GM12878 (cell line): ENCODE measurements around the gene UGGT2. TPM values are rescaled to one million over a fixed set of nuclear protein-coding genes. Genes with fewer than 3 reads are reported as not detected.

ENCODE experiments used
- ATAC-seq: fragments of 200-7000 bp; cut with Tn5 transposase; 3 replicates; pipeline ENCODE4 v1.9.1; 2020; ENCODE audit warnings: mild to moderate bottlenecking, moderate library complexity
- BruUV-seq: library from RNA; stranded (reverse); fragments of 400-500 nt; replicated peaks from 2 replicates; lab custom pipeline; 2021; lab: Mats Ljungman, UMichigan
- CTCF ChIA-PET: fragments of 300-600 bp; sonication (Branson Sonifier 250); formaldehyde crosslinking; extraction: SDS; loops from one replicate; lab custom pipeline; 2021; ENCODE audit warnings: inconsistent platforms; lab: Yijun Ruan, JAX
- POLR2A ChIA-PET: fragments of 350-600 bp; formaldehyde crosslinking; extraction: SDS; loops from one replicate; lab custom pipeline; 2021; ENCODE audit warnings: inconsistent platforms; lab: Charles Lee
- RAD21 ChIA-PET: fragments of 300-600 bp; sonication (Branson Sonifier 250); formaldehyde crosslinking; loops from one replicate; lab custom pipeline; 2023; ENCODE audit warnings: antibody characterized with exemption; ENCODE audit not compliant: unreplicated experiment; lab: Charles Lee
- SMC1A ChIA-PET: fragments of 300-600 bp; sonication (Branson Sonifier 250); formaldehyde crosslinking; loops from one replicate; lab custom pipeline; 2023; ENCODE audit not compliant: unreplicated experiment, uncharacterized antibody; lab: Charles Lee
- DNase-seq: peaks from one replicate; pipeline ENCODE4 v3.0.0-alpha.2; 2011; ENCODE audit warnings: low read depth, low spot score
- FAIRE-seq: peaks from 3 replicates; lab custom pipeline; 2011; peaks lifted over from hg19 to GRCh38; lab: Jason Lieb, UNC
- H2AFZ ChIP-seq: 2 replicates; pipeline ENCODE4 v1.6.0; 2011; ENCODE audit warnings: low read depth, low read length, control low read depth; ENCODE audit not compliant: control insufficient read depth
- H3K27ac ChIP-seq: 2 replicates; pipeline ENCODE4 v1.5.1; 2011; ENCODE audit warnings: control low read depth; ENCODE audit not compliant: control insufficient read depth, insufficient read depth
- H3K27me3 ChIP-seq, 2 experiments: replicated peaks in 1 of 2; 2 replicates each; pipeline versions ENCODE4 v1.6.0 to v1.6.1; 2011; ENCODE audit warnings: low read length in 1 of 2; ENCODE audit not compliant: control insufficient read depth in 2 of 2, insufficient read depth in 2 of 2
- H3K36me3 ChIP-seq, 2 experiments: 2 replicates each; pipeline ENCODE4 v1.5.1; 2011; ENCODE audit warnings: low read length in 1 of 2; ENCODE audit not compliant: control insufficient read depth in 2 of 2, insufficient read depth in 2 of 2
- H3K4me1 ChIP-seq: 2 replicates; pipeline ENCODE4 v1.6.1; 2011; ENCODE audit warnings: mild to moderate bottlenecking, low read length, moderate library complexity, mixed read lengths; ENCODE audit not compliant: control insufficient read depth, insufficient read depth
- H3K4me2 ChIP-seq: 2 replicates; pipeline ENCODE4 v1.6.0; 2011; ENCODE audit warnings: control low read depth; ENCODE audit not compliant: control insufficient read depth, insufficient read depth
- H3K4me3 ChIP-seq: fragments of 200-600 bp; sonication (generic); 2 replicates; pipeline ENCODE4 v1.5.1; 2016
- H3K79me2 ChIP-seq: 2 replicates; pipeline ENCODE4 v1.6.0; 2011; ENCODE audit warnings: low read length; ENCODE audit not compliant: control insufficient read depth, insufficient read depth
- H3K9ac ChIP-seq: 2 replicates; pipeline ENCODE4 v1.8.0; 2011; ENCODE audit warnings: low read length, control low read depth, mixed read lengths; ENCODE audit not compliant: control insufficient read depth, insufficient read depth
- H3K9me3 ChIP-seq: replicated peaks from 3 replicates; pipeline ENCODE4 v1.5.1; 2011; ENCODE audit warnings: mild to moderate bottlenecking, low read length; ENCODE audit not compliant: control insufficient read depth, insufficient read depth
- H4K20me1 ChIP-seq: 2 replicates; pipeline ENCODE4 v1.6.0; 2011; ENCODE audit not compliant: control insufficient read depth, insufficient read depth
- CBX3 ChIP-seq: fragments of 200-600 bp; sonication (generic); IDR thresholded peaks from 2 replicates; pipeline ENCODE4 v1.6.1; 2016; ENCODE audit warnings: low read depth, borderline replicate concordance
- CBX5 ChIP-seq: sonication (generic); IDR thresholded peaks from 2 replicates; pipeline ENCODE4 v1.6.1; 2016; ENCODE audit warnings: low read depth, moderate library complexity, mild to moderate bottlenecking, inconsistent platforms
- E2F8 ChIP-seq: fragments of 450-650 bp; IDR thresholded peaks from 2 replicates; pipeline ENCODE4 v1.6.1; 2018; ENCODE audit warnings: mild to moderate bottlenecking, low read depth, moderate library complexity; ENCODE audit not compliant: partially characterized antibody
- IRF4 ChIP-seq: IDR thresholded peaks from 2 replicates; pipeline ENCODE4 v1.6.1; 2011; ENCODE audit warnings: low read depth, low read length
- NBN ChIP-seq: fragments of 450-650 bp; IDR thresholded peaks from 2 replicates; pipeline ENCODE4 v1.6.1; 2016
- POLR2AphosphoS2 ChIP-seq: IDR thresholded peaks from 2 replicates; pipeline ENCODE4 v1.6.1; 2011; ENCODE audit warnings: low read depth, mild to moderate bottlenecking, low read length, improper control_type of control experiment, moderate library complexity
- RAD51 ChIP-seq: fragments of 450-650 bp; IDR thresholded peaks from 2 replicates; pipeline ENCODE4 v1.6.1; 2016; ENCODE audit warnings: moderate library complexity, mild to moderate bottlenecking, inconsistent platforms
- ZNF592 ChIP-seq: fragments of 450-650 bp; IDR thresholded peaks from 2 replicates; pipeline ENCODE4 v1.6.1; 2017; ENCODE audit warnings: mild to moderate bottlenecking, moderate library complexity
- WGBS: methylation state at CpG from one replicate; pipeline ENCODE4 v1.1.6; 2016; ENCODE audit warnings: low lambda C conversion rate; ENCODE audit not compliant: insufficient replicate concordance, insufficient coverage; ENCODE audit errors: missing lambda C conversion rate; 5-methylcytosine and 5-hydroxymethylcytosine counted together
- in situ Hi-C: fragments of 300-500 bp; cut with MboI; formaldehyde crosslinking; loops from 9 replicates; pipeline ENCODE4 v1.14.3; 2018; ENCODE audit warnings: mixed read lengths
- intact Hi-C: fragments of 100-400 bp; cut with micrococcal nuclease; formaldehyde crosslinking; loops from one replicate; pipeline ENCODE4 v1.14.2; 2022; ENCODE audit not compliant: unreplicated experiment
- polyA plus RNA-seq, 11 experiments: library from polyadenylated mRNA; depleted of rRNA in 4 of 11; unstranded in 6 of 11; stranded (reverse) in 5 of 11; fragments of >200 nt; fragmentation: Nextera tagmentation in 4 of 11; fragmentation: Illumina TruSeq in 1 of 11; extraction: Ambion mirVana in 4 of 11; extraction: Trizol in 1 of 11; gene quantifications; 1 replicate in 1 of 11; 2 replicates in 10 of 11; pipeline versions ENCODE4 v1.2.1 to v1.2.3, GENCODE V29; 2011 to 2016; ENCODE audit warnings: inconsistent platforms in 2 of 11, missing spikeins in 2 of 11, low read depth in 1 of 11
- total RNA-seq, 4 experiments: library from RNA; depleted of rRNA in 3 of 4; stranded (reverse); fragments of >200 nt in 3 of 4; fragmentation: Illumina TruSeq in 1 of 4; extraction: Trizol in 1 of 4; gene quantifications; 2 replicates each; pipeline versions ENCODE4 v1.2.1 to v1.2.3, GENCODE V29; 2013 to 2021

Gene UGGT2
- total and polyA plus RNA-seq, 10 of the 15 experiments (the other 5 are each of a cell fraction or from before 2014, with no cell fraction given): 4.9 to 29.0 (median 17.3) TPM

GRCh38 chr13:95756072-95756471 is 297.1 kb downstream of the UGGT2 start:
- SMC1A ChIA-PET: interaction anchor here (1.4 kb wide), 1 partner anchor 8 kb away, joined by 3 read pairs; no protein-coding TSS in a partner anchor
- no peak overlapping the region for H3K9ac ChIP-seq

More at GRCh38 chr13:95756072-95756471, 297.1 kb downstream of the UGGT2 start:
- H3K4me1 ChIP-seq: no peaks in the 10 kb centered on the region
- H3K4me2 ChIP-seq: no peak overlapping the region
- H3K36me3 ChIP-seq: peaks cover 0 to 8% of the 10 kb centered on the region in 2 experiments; a peak in 2 of 4 replicates
- no peak for ATAC-seq
- H3K4me3 ChIP-seq: no peak overlapping the region
- no peak for FAIRE-seq
- 87% methylated on average over 5 of the region's 5 CpGs for WGBS
- DNase-seq: no peak
- H3K27ac ChIP-seq: no peak overlapping the region
- in situ Hi-C loops: no loop called here
- peaks cover 2% of the 10 kb centered on the region for H3K79me2 ChIP-seq
- ChIA-PET POLR2A (interaction anchor here (0.7 kb wide), 1 partner anchor 54 kb away, joined by 5 read pairs; no protein-coding TSS in a partner anchor), CTCF (interaction anchor here (0.9 kb wide), 1 partner anchor 132 kb away, joined by 3 read pairs; no protein-coding TSS in a partner anchor), RAD21 (no interaction called here)
- intact Hi-C loops: no loop called here
- TF ChIP-seq IRF4 (no peak), ZNF592 (no peak), E2F8 (no peak), POLR2AphosphoS2 (no peak), RAD51 (no peak), CBX5 (no peak), NBN (no peak), CBX3 (no peak)
- H3K27me3 ChIP-seq: no peaks in the 10 kb centered on the region
- no peak overlapping the region for H2AFZ ChIP-seq
- H3K9me3 ChIP-seq: no peaks in the 10 kb centered on the region; the same call in 2 of the 3 replicates
- no TSS peak for BruUV-seq
- no peaks in the 10 kb centered on the region for H4K20me1 ChIP-seq
